WTC11 (cell line): ENCODE measurements around the gene FAF1. TPM values are rescaled to one million over a fixed set of nuclear protein-coding genes. Genes with fewer than 3 reads are reported as not detected.

ENCODE experiments used
- ATAC-seq: fragments of 200-7000 bp; cut with Tn5 transposase; 2 replicates; pipeline ENCODE4 v1.10.0; 2021; ENCODE audit warnings: mild to moderate bottlenecking, moderate library complexity
- CTCF ChIA-PET: fragments of 300-600 bp; sonication (Branson Sonifier 250); formaldehyde crosslinking; loops from one replicate; lab custom pipeline; 2021; ENCODE audit warnings: antibody characterized with exemption; lab: Charles Lee
- POLR2A ChIA-PET: fragments of 350-600 bp; sonication (Branson Sonifier 250); formaldehyde crosslinking; loops from one replicate; lab custom pipeline; 2021; ENCODE audit warnings: antibody characterized with exemption; lab: Charles Lee
- DNase-seq: peaks from one replicate; pipeline ENCODE4 v3.0.0; 2021; ENCODE audit warnings: low spot score
- H3K27ac Mint-ChIP-seq: 2 replicates; pipeline ENCODE4 v1.8.0; 2021; ENCODE audit warnings: mixed read lengths
- H3K27me3 Mint-ChIP-seq: 2 replicates; pipeline ENCODE4 v1.8.0; 2021; ENCODE audit warnings: low read depth, mild to moderate bottlenecking, moderate library complexity, mixed read lengths
- H3K36me3 Mint-ChIP-seq: 2 replicates; pipeline ENCODE4 v1.8.0; 2021; ENCODE audit warnings: mixed read lengths
- H3K4me1 Mint-ChIP-seq: 2 replicates; pipeline ENCODE4 v1.8.0; 2022; ENCODE audit warnings: mixed read lengths
- H3K4me3 Mint-ChIP-seq: 2 replicates; pipeline ENCODE4 v1.8.0; 2021; ENCODE audit warnings: mild to moderate bottlenecking, moderate library complexity, mixed read lengths
- H3K9me3 Mint-ChIP-seq: 2 replicates; pipeline ENCODE4 v1.8.0; 2021; ENCODE audit warnings: mixed read lengths
- AR ChIP-seq: fragments of 250-450 bp; sonication (Bioruptor Pico); IDR thresholded peaks from 2 replicates; pipeline ENCODE4 v1.9.0; 2021; ENCODE audit warnings: mild to moderate bottlenecking
- ATF6 ChIP-seq: sonication (generic); formaldehyde crosslinking; IDR thresholded peaks from 2 replicates; pipeline ENCODE4 v1.8.1; 2023; ENCODE audit warnings: mild to moderate bottlenecking, missing genetic modification reagents
- E2F4 ChIP-seq: sonication (generic); formaldehyde crosslinking; IDR thresholded peaks from 2 replicates; pipeline ENCODE4 v1.8.1; 2022; ENCODE audit warnings: low read depth, mild to moderate bottlenecking, moderate library complexity, missing genetic modification reagents, borderline replicate concordance
- E2F5 ChIP-seq: sonication (generic); formaldehyde crosslinking; IDR thresholded peaks from 2 replicates; pipeline ENCODE4 v1.8.1; 2022; ENCODE audit warnings: mild to moderate bottlenecking, moderate library complexity, missing genetic modification reagents
- EMX1 ChIP-seq: fragments of 250-450 bp; sonication (Bioruptor Pico); IDR thresholded peaks from 2 replicates; pipeline ENCODE4 v1.8.0; 2021; ENCODE audit warnings: mild to moderate bottlenecking
- FOXK1 ChIP-seq: sonication (generic); formaldehyde crosslinking; IDR thresholded peaks from 2 replicates; pipeline ENCODE4 v1.8.0; 2022; ENCODE audit warnings: mild to moderate bottlenecking, moderate library complexity, missing genetic modification reagents
- FOXP4 ChIP-seq: sonication (generic); formaldehyde crosslinking; IDR thresholded peaks from 2 replicates; pipeline ENCODE4 v1.8.0; 2022; ENCODE audit warnings: mild to moderate bottlenecking, missing genetic modification reagents
- NFYB ChIP-seq: sonication (generic); formaldehyde crosslinking; conservative IDR thresholded peaks from 2 replicates; pipeline ENCODE4 v1.8.0; 2022; ENCODE audit warnings: low read depth, missing genetic modification reagents
- NR1H2 ChIP-seq: sonication (generic); formaldehyde crosslinking; IDR thresholded peaks from 2 replicates; pipeline ENCODE4 v1.9.0; 2021; ENCODE audit warnings: mild to moderate bottlenecking, moderate library complexity, missing genetic modification reagents
- SMAD3 ChIP-seq: sonication (generic); formaldehyde crosslinking; IDR thresholded peaks from 2 replicates; pipeline ENCODE4 v1.8.0; 2022; ENCODE audit warnings: missing genetic modification reagents, mild to moderate bottlenecking, borderline replicate concordance
- TCF7 ChIP-seq: sonication (generic); formaldehyde crosslinking; IDR thresholded peaks from 2 replicates; pipeline ENCODE4 v1.8.0; 2022; ENCODE audit warnings: mild to moderate bottlenecking, low read depth, missing genetic modification reagents, moderate library complexity
- ZBTB43 ChIP-seq: sonication (generic); formaldehyde crosslinking; IDR thresholded peaks from 2 replicates; pipeline ENCODE4 v1.8.1; 2023; ENCODE audit warnings: mild to moderate bottlenecking, missing genetic modification reagents
- ZNF232 ChIP-seq: sonication (generic); formaldehyde crosslinking; IDR thresholded peaks from 2 replicates; pipeline ENCODE4 v1.8.0; 2022; ENCODE audit warnings: mild to moderate bottlenecking, missing genetic modification reagents
- ZNF396 ChIP-seq: fragments of 250-450 bp; sonication (Bioruptor Pico); IDR thresholded peaks from 2 replicates; pipeline ENCODE4 v1.8.0; 2021; ENCODE audit warnings: mild to moderate bottlenecking, moderate library complexity, borderline replicate concordance
- ZNF423 ChIP-seq: fragments of 250-450 bp; sonication (Bioruptor Pico); IDR thresholded peaks from 2 replicates; pipeline ENCODE4 v2.1.2; 2022; ENCODE audit warnings: mild to moderate bottlenecking, moderate library complexity
- ZNF512 ChIP-seq: sonication (generic); formaldehyde crosslinking; IDR thresholded peaks from 2 replicates; pipeline ENCODE4 v1.8.1; 2022; ENCODE audit warnings: missing genetic modification reagents, borderline replicate concordance
- total RNA-seq: library from RNA; stranded (reverse); gene quantifications from 3 replicates; pipeline ENCODE4 v1.2.3, GENCODE V29; 2021

FAF1 gene
- total RNA-seq, 1 experiment from 2014 or later = 53.5 TPM

GRCh38 chr1:50488356-50488755, 471.7 kb downstream of the FAF1 start (continued):
- TF ChIP-seq EMX1 (CRISPR knock-in tag) = no peak
- no peak for TF ChIP-seq NFYB (CRISPR knock-in tag)
- no peak for TF ChIP-seq TCF7
- TF ChIP-seq E2F5 (CRISPR knock-in tag) = no peak
- no peak for TF ChIP-seq ZNF396 (CRISPR knock-in tag)
- TF ChIP-seq, all 79 proteins: peak for 0

GRCh38 chr1:50487725-50488124, 472.3 kb downstream of the FAF1 start:
- CTCF ChIA-PET = no interaction called here

More at GRCh38 chr1:50487725-50488124, 472.3 kb downstream of the FAF1 start:
- POLR2A ChIA-PET = no interaction called here
- DNase-seq (no peak), ATAC-seq (no peak)
- Mint-ChIP-seq H3K27me3 (no peaks in the 10 kb centered on the region), H3K36me3 (no peaks in the 10 kb centered on the region), H3K4me1 (no peaks in the 10 kb centered on the region), H3K9me3 (no peaks in the 10 kb centered on the region), H3K4me3 (no peak overlapping the region), H3K27ac (no peak overlapping the region)
- no peak for TF ChIP-seq AR
- TF ChIP-seq ATF6 (CRISPR knock-in tag) = no peak
- no peak for TF ChIP-seq ZNF423 (CRISPR knock-in tag)
- no peak for TF ChIP-seq NR1H2 (CRISPR knock-in tag)
- no peak for TF ChIP-seq ZNF232 (CRISPR knock-in tag)
- TF ChIP-seq FOXK1 (CRISPR knock-in tag) = no peak
- no peak for TF ChIP-seq SMAD3 (CRISPR knock-in tag)
- TF ChIP-seq ZBTB43 = no peak
- no peak for TF ChIP-seq ZNF512 (CRISPR knock-in tag)
- no peak for TF ChIP-seq FOXP4 (CRISPR knock-in tag)
- no peak for TF ChIP-seq E2F4 (CRISPR knock-in tag)
